OCI-LY3 (cell line): ENCODE data around the gene NAB1.

Experiments used
- H2AFZ ChIP-seq: fragments of 200-600, 300-600 bp; shearing (Covaris generic); 2 replicates; pipeline ENCODE4 v1.6.0; 2014; ENCODE audit warnings: antibody characterized with exemption, low read depth, low read length
- H3K27ac ChIP-seq: fragments of 200-600, 300-600 bp; sonication (generic); 2 replicates; pipeline ENCODE4 v1.5.1; 2014; ENCODE audit warnings: mild to moderate bottlenecking, low read length, moderate library complexity, mixed read lengths
- H3K27me3 ChIP-seq: fragments of 200-600, 300-600 bp; sonication (generic); 2 replicates; pipeline ENCODE4 v1.6.1; 2014; ENCODE audit warnings: low read depth, low read length, mixed read lengths
- H3K36me3 ChIP-seq: fragments of 200-600, 300-600 bp; sonication (generic); replicated peaks from 2 replicates; pipeline ENCODE3; 2014; ENCODE audit warnings: low read depth, low read length, mixed read lengths
- H3K4me1 ChIP-seq: fragments of 300-600, 200-600 bp; sonication (generic); 2 replicates; pipeline ENCODE4 v1.6.1; 2014; ENCODE audit warnings: low read length, mixed read lengths
- H3K4me2 ChIP-seq: fragments of 200-600, 300-600 bp; sonication (generic); 2 replicates; pipeline ENCODE4 v1.6.1; 2014; ENCODE audit warnings: low read length, mixed read lengths
- H3K4me3 ChIP-seq: fragments of 300-600, 200-600 bp; sonication (generic); 2 replicates; pipeline ENCODE4 v1.5.1; 2014; ENCODE audit warnings: antibody characterized with exemption, mild to moderate bottlenecking, low read length, moderate library complexity
- H3K79me2 ChIP-seq: fragments of 300-600, 200-600 bp; shearing (Covaris generic); 2 replicates; pipeline ENCODE4 v1.6.1; 2014; ENCODE audit warnings: mild to moderate bottlenecking, low read length, mixed read lengths
- H3K9ac ChIP-seq: fragments of 300-600, 200-600 bp; shearing (Covaris generic); 2 replicates; pipeline ENCODE4 v1.6.0; 2014; ENCODE audit warnings: mild to moderate bottlenecking, low read length, moderate library complexity
- H3K9me3 ChIP-seq: fragments of 200-600, 300-600 bp; shearing (Covaris generic); 2 replicates; pipeline ENCODE4 v1.6.1; 2014; ENCODE audit warnings: low read length, mixed read lengths; ENCODE audit not compliant: insufficient read depth
- H4K20me1 ChIP-seq: fragments of 200-600, 300-600 bp; sonication (generic); 2 replicates; pipeline ENCODE4 v1.6.1; 2016; ENCODE audit warnings: low read length, mixed read lengths; ENCODE audit not compliant: insufficient read depth
- EZH2phosphoT487 ChIP-seq: fragments of 200-600 bp; shearing (Covaris generic); IDR thresholded peaks from 2 replicates; pipeline ENCODE4 v1.6.1; 2018; ENCODE audit warnings: antibody characterized with exemption, mixed run types, low read depth
- TF ChIP-seq, protein P1 (sequence below): fragments of 200-600, 300-600 bp; sonication (generic); IDR thresholded peaks from 2 replicates; pipeline ENCODE4 v1.5.1; 2014; ENCODE audit warnings: antibody characterized with exemption, low read length, low read depth

The NAB1 gene

DNA sequence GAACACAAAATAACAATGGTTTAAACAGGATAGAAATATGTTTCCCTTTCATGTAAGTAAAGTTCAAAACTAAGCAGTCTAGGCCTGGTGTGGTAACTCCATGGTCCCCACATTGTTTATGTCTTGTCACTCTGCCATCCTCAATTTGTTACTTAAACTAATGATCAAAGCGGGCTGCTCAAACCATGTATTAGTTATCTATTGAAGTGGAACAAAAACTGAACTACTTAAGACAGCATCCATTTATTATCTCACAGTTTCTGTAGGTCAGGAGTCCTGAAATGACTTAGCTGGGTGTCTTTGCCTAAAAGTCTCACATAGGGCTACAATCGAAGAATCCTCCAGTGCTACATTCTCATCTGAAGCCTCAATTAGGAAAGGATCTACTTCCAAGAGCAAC, 91.6 kb downstream of the NAB1 start:
- TF ChIP-seq, protein P1, sequence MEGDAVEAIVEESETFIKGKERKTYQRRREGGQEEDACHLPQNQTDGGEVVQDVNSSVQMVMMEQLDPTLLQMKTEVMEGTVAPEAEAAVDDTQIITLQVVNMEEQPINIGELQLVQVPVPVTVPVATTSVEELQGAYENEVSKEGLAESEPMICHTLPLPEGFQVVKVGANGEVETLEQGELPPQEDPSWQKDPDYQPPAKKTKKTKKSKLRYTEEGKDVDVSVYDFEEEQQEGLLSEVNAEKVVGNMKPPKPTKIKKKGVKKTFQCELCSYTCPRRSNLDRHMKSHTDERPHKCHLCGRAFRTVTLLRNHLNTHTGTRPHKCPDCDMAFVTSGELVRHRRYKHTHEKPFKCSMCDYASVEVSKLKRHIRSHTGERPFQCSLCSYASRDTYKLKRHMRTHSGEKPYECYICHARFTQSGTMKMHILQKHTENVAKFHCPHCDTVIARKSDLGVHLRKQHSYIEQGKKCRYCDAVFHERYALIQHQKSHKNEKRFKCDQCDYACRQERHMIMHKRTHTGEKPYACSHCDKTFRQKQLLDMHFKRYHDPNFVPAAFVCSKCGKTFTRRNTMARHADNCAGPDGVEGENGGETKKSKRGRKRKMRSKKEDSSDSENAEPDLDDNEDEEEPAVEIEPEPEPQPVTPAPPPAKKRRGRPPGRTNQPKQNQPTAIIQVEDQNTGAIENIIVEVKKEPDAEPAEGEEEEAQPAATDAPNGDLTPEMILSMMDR, result no peak
- no peak for TF ChIP-seq EZH2phosphoT487
- Histone ChIP-seq H3K79me2 (no peaks in the 10 kb centered on the region), H3K27me3 (no peaks in the 10 kb centered on the region), H3K4me1 (no peaks in the 10 kb centered on the region), H2AFZ (no peak overlapping the region), H3K27ac (no peak overlapping the region), H3K9ac (no peak overlapping the region), H3K36me3 (no peaks in the 10 kb centered on the region), H3K9me3 (no peaks in the 10 kb centered on the region), H3K4me3 (no peak overlapping the region), H3K4me2 (no peak overlapping the region), H4K20me1 (no peaks in the 10 kb centered on the region)
